Prostate gland (tissue), 2 donors: ENCODE measurements around the gene IQGAP2. TPM values are rescaled to one million over a fixed set of nuclear protein-coding genes. Genes with fewer than 3 reads are reported as not detected.
A peak's percentile ranks its signal among the peaks of the same experiment; 100 is the strongest.

Source experiments
- DNase-seq: peaks from one replicate; pipeline ENCODE4 v3.0.0-alpha.2; 2019; ENCODE audit warnings: low spot score
- H3K27ac ChIP-seq, 2 donors: fragments of 200-600 bp; sonication (generic); 2 replicates each; pipeline ENCODE4 v1.5.1; 2017 to 2019
- H3K27me3 ChIP-seq: fragments of 200-600 bp; sonication (generic); replicated peaks from 2 replicates; pipeline ENCODE4 v1.5.1; 2019; ENCODE audit not compliant: insufficient read depth
- H3K36me3 ChIP-seq, 2 donors: fragments of 200-600 bp; sonication (generic); 1 replicate in 1 of 2; 2 replicates in 1 of 2; pipeline versions ENCODE4 v1.5.1 to v1.8.1; 2017 to 2019
- H3K4me1 ChIP-seq: fragments of 200-600 bp; sonication (generic); replicated peaks from 2 replicates; pipeline ENCODE4 v1.5.1; 2019
- H3K4me3 ChIP-seq, 2 donors: fragments of 200-600 bp; sonication (generic); 2 replicates each; pipeline ENCODE4 v1.5.1; 2017 to 2019
- H3K9me3 ChIP-seq: fragments of 200-600 bp; sonication (generic); 2 replicates; pipeline ENCODE4 v1.5.1; 2017
- POLR2A ChIP-seq: fragments of 450-650 bp; IDR thresholded peaks from one replicate; pipeline ENCODE4 v1.6.1; 2016; ENCODE audit warnings: antibody characterized with exemption, mild to moderate bottlenecking
- POLR2AphosphoS5 ChIP-seq: sonication (generic); formaldehyde crosslinking; IDR thresholded peaks from one replicate; pipeline ENCODE4 v1.6.1; 2017; ENCODE audit warnings: antibody characterized with exemption
- WGBS: methylation state at CpG from one replicate; pipeline ENCODE4 v1.1.5; 2018; 5-methylcytosine and 5-hydroxymethylcytosine counted together
- intact Hi-C: fragments of 100-400 bp; cut with DNase I; formaldehyde crosslinking; loops from one replicate; pipeline ENCODE4 v1.14.2; 2022
- total RNA-seq, 2 donors: library from RNA; depleted of rRNA; stranded (reverse); fragments of >200 nt; gene quantifications; one replicate each; pipeline ENCODE4 v1.1.0, GENCODE V29; 2016
- TF ChIP-seq, protein P1 (sequence below), 4 experiments: fragments of 200-600 bp in 2 of 4; fragments of 450-650 bp in 2 of 4; sonication (generic) in 2 of 4; IDR thresholded peaks; 1 replicate in 3 of 4; 2 replicates in 1 of 4; pipeline ENCODE4 v1.5.1; 2016 to 2019; ENCODE audit warnings: antibody characterized with exemption in 4 of 4, mild to moderate bottlenecking in 2 of 4, moderate library complexity in 2 of 4

IQGAP2 gene
- total RNA-seq, 2 donors from 2014 or later = 41.5 to 64.9 TPM

DNA sequence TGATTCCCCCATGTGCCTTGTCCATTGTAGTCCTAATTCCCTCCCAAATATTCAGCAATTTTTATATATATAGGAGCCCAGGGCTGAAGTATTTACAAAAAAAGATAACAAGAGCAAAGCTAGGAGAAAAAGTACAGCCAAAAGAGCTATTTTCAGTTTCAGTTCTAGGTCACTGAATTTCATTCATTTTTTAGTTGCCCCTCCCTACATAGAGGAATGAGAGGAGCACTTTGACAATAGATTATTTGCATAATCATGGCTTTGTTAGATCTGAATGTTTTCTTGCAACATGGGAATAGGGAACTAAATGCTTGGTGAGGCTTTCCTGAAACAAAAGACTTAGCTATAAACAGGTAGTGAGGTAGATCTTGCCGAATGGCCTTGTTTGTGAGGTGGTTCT lies 235.4 kb downstream of the IQGAP2 start:
- DNase-seq = no peak
- TF ChIP-seq POLR2AphosphoS5 = no peak
- TF ChIP-seq, protein P1, sequence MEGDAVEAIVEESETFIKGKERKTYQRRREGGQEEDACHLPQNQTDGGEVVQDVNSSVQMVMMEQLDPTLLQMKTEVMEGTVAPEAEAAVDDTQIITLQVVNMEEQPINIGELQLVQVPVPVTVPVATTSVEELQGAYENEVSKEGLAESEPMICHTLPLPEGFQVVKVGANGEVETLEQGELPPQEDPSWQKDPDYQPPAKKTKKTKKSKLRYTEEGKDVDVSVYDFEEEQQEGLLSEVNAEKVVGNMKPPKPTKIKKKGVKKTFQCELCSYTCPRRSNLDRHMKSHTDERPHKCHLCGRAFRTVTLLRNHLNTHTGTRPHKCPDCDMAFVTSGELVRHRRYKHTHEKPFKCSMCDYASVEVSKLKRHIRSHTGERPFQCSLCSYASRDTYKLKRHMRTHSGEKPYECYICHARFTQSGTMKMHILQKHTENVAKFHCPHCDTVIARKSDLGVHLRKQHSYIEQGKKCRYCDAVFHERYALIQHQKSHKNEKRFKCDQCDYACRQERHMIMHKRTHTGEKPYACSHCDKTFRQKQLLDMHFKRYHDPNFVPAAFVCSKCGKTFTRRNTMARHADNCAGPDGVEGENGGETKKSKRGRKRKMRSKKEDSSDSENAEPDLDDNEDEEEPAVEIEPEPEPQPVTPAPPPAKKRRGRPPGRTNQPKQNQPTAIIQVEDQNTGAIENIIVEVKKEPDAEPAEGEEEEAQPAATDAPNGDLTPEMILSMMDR (IDR thresholded peaks at IDR 0.05) = no peak
- TF ChIP-seq POLR2A = no peak
- WGBS = 50% methylated on average over 1 of the region's 1 CpG
- intact Hi-C loops = no loop called here
- no peaks in the 10 kb centered on the region for H3K27me3 ChIP-seq
- H3K36me3 ChIP-seq = no peaks in the 10 kb centered on the region
- no peaks in the 10 kb centered on the region for H3K4me1 ChIP-seq
- H3K4me3 ChIP-seq = no peak overlapping the region
- no peaks in the 10 kb centered on the region for H3K9me3 ChIP-seq
- peak overlapping the region in 1 of 2 donors; percentile 2 for H3K27ac ChIP-seq

- 4% methylated on average over 1 of the region's 1 CpG for WGBS
- TF ChIP-seq POLR2A (no peak), POLR2AphosphoS5 (no peak)
- TF ChIP-seq, protein P1 (IDR thresholded peaks at IDR 0.05) = peak; percentile 9 to 60 (median 54)
- Histone ChIP-seq H3K4me1 (no peaks in the 10 kb centered on the region), H3K9me3 (no peaks in the 10 kb centered on the region), H3K36me3 (no peaks in the 10 kb centered on the region), H3K4me3 (no peak overlapping the region), H3K27me3 (no peaks in the 10 kb centered on the region), H3K27ac (no peak overlapping the region)
- intact Hi-C loops = no loop called here
- peak; percentile 64 for DNase-seq
Measured at GRCh38 chr5:76641514-76642120, 238.5 kb downstream of the IQGAP2 start.

GRCh38 chr5:76642390-76643040 lies 239.4 kb downstream of the IQGAP2 start:
- DNase-seq = no peak
- Histone ChIP-seq H3K9me3 (no peaks in the 10 kb centered on the region), H3K4me1 (no peaks in the 10 kb centered on the region), H3K4me3 (no peak overlapping the region), H3K27me3 (no peaks in the 10 kb centered on the region), H3K36me3 (no peaks in the 10 kb centered on the region), H3K27ac (no peak overlapping the region)
- TF ChIP-seq POLR2A = no peak
- TF ChIP-seq, protein P1 (IDR thresholded peaks at IDR 0.05) = no peak
- TF ChIP-seq POLR2AphosphoS5 = no peak
- intact Hi-C loops = no loop called here
- WGBS = 91% methylated on average over 6 of the region's 6 CpGs

GRCh38 chr5:76643371-76643770 lies 240.3 kb downstream of the IQGAP2 start:
- Histone ChIP-seq H3K4me3 (no peak overlapping the region), H3K27ac (no peak overlapping the region), H3K36me3 (no peaks in the 10 kb centered on the region), H3K9me3 (no peaks in the 10 kb centered on the region), H3K27me3 (no peaks in the 10 kb centered on the region), H3K4me1 (no peaks in the 10 kb centered on the region)
- TF ChIP-seq POLR2A (no peak), POLR2AphosphoS5 (no peak)
- TF ChIP-seq, protein P1 (IDR thresholded peaks at IDR 0.05) = no peak
- intact Hi-C loops = no loop called here
- DNase-seq = no peak

DNA sequence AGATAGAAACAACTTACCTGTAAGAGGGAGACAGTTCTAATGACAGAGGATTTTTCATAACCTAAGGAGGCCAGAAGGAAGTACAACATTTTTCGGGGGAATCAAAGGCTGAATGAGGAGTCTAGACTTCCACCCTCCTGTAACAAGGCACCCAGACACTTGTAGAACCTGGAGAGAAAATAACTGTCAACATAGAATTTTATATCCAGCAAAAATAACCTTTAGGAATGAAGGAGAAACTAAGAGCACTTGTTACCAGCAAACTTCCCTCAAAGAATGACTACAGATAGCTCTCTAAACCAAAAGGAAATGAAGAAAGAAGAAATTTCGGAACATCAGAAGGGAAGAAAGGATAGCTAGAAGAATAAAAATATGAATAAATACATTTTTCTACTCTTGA lies 246.1 kb downstream of the IQGAP2 start:
- DNase-seq = no peak
- Histone ChIP-seq H3K4me3 (no peak overlapping the region), H3K27me3 (no peaks in the 10 kb centered on the region), H3K27ac (no peak overlapping the region), H3K9me3 (no peaks in the 10 kb centered on the region), H3K4me1 (no peaks in the 10 kb centered on the region), H3K36me3 (no peaks in the 10 kb centered on the region)
- intact Hi-C loops = no loop called here
- TF ChIP-seq POLR2AphosphoS5 = no peak
- TF ChIP-seq, protein P1 (IDR thresholded peaks at IDR 0.05) = no peak
- TF ChIP-seq POLR2A = no peak
- WGBS = 98% methylated on average over 2 of the region's 2 CpGs
